ENCODE measurements around the gene CFHR1.
"Not testable (repeated sequence)": the region's sequence is repeated elsewhere in the genome, so short reads cannot be mapped to it uniquely, and the experiment has no call there.

Gene CFHR1

DNA sequence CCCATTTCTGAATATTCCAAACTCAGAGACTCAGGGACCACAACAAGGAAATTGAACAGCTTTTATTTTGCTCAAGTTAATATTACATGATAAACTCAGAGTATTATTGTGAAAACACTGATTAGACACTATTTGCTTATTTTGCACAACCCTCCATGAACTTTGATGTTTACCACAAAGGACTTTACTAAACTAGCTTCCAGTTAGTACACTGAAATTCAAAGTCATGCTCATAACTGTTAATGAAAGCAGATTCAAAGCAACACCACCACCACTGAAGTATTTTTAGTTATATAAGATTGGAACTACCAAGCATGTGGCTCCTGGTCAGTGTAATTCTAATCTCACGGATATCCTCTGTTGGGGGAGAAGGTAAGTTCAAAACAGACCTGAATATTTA is at the start of gene CFHR1:
CFHR1 (plus strand) TSS at position 201 of the 400 bp plus-strand sequence; CDS start at position 315, 114 bp downstream.
- DNase-seq (ENCODE audit: low read depth) = not testable (repeated sequence)

DNA sequence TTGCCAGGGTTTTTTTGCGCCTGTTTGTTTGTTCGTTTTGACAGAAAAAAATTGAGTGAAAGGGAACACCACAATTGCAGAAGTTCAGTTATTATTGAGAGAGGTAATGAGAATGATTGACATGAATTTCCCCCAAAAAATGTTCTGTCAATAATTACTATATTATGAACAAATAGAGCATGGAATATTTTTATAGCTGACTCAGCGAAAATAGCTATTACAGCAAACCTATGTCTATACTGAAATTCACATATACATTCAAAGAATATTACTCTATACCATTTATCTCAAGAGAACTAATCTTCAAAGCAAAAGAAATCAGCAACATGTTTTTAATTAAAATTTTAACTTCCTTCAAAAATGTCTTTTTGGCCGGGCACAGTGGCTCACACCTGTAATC is 49.7 kb upstream of the CFHR1 start:
- not testable (repeated sequence) for DNase-seq (ENCODE audit: low read depth)

DNA sequence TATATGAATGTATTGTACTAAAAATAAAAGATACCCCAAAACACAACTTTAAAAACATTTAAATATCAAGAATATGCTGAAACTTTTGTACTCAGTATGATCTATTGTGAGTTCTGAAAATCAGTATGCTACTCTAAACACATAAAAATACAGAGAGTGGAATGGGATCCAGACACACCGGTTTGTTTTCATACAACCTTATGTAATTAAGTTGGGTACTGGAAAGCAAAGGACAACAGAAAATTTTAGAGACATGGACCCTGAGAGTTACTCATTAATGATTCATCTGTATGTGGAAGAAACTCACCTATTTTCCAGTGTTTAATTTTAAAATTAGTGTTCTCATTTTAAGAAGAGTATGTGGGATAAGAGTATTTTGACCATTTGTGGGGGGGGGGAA is 45.8 kb upstream of the CFHR1 start:
- DNase-seq (ENCODE audit: low read depth) = no peak

GRCh38 chr1:196774175-196774574 is 45.4 kb upstream of the CFHR1 start:
- DNase-seq (ENCODE audit: low read depth) = no peak

- no peak for DNase-seq (ENCODE audit: low read depth)
These were observed 44.9 kb upstream of the CFHR1 start, which contains the start of gene CFHR3 for GRCh38 chr1:196774603-196775002. Gene CFHR3, plus strand, starts transcription at chr1:196774840. Its CDS starts 47 bp downstream, at chr1:196774887.

- DNase-seq (ENCODE audit: low read depth) = no peak
These were observed 41.9 kb upstream of the CFHR1 start for GRCh38 chr1:196777603-196778002.

- peak; percentile 4 for DNase-seq (ENCODE audit: low read depth)
These were observed 40.4 kb upstream of the CFHR1 start for GRCh38 chr1:196779093-196779492.

GRCh38 chr1:196791252-196791651 is 28.3 kb upstream of the CFHR1 start:
- not testable (repeated sequence) for DNase-seq (ENCODE audit: low read depth)

DNA sequence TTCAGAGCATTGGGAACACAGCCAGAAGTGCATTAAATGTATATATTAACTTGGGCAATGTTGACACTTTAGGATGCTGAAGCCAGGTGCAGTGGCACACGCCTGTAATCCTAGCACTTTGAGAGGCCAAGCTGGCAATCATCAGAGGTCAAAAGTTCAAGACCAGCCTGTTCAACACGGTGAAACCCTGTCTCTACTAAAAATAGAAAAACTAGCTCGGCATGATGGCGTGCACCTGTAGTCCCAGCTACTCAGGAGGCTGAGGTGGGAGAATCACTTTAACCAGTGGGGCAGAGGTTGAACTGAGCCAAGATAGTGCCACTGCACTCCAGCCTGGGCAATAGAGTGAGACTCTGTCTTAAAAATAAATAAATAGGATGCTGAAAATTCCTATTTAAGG is 25.4 kb upstream of the CFHR1 start:
- DNase-seq (ENCODE audit: low read depth) = not testable (repeated sequence)

DNA sequence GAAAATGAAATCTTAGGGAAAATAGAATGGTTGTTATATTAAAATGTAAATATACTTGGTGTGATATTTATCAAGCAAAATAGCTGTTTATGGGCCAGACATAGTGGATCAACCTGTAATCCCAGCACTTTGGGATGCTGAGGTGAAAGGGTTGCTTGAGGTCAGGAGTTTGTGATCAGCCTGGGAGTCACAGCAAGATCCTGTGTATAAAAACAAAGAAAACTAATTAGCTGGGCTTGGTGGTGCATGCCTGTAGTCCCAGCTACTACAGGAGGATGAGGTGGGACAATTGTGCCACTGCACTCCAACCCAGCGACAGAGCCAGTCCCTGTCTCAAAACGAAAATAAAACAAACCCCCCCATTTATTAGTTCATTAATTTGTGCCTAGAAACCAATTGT is 21.6 kb upstream of the CFHR1 start:
- DNase-seq (ENCODE audit: low read depth) = no peak

DNA sequence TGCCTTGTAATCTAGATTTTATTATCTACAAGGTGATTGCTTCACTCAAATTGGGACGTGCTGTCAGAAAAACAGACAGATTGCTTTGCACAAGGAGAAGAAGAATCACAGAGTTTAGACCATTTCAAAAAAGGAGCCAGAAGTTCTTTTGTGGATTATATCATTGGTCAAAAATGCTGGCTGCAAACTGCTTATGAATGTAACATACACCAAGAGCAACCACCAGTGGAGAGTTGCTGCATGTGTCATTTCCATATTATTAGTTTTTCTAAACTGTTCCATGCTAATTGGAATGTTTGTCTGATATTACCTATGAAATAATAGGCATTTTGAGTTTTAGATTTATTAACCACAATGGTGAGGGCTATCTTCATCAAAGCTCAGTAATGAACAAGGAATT is 17.6 kb upstream of the CFHR1 start:
- peak; percentile 1 for DNase-seq (ENCODE audit: low read depth)

DNA sequence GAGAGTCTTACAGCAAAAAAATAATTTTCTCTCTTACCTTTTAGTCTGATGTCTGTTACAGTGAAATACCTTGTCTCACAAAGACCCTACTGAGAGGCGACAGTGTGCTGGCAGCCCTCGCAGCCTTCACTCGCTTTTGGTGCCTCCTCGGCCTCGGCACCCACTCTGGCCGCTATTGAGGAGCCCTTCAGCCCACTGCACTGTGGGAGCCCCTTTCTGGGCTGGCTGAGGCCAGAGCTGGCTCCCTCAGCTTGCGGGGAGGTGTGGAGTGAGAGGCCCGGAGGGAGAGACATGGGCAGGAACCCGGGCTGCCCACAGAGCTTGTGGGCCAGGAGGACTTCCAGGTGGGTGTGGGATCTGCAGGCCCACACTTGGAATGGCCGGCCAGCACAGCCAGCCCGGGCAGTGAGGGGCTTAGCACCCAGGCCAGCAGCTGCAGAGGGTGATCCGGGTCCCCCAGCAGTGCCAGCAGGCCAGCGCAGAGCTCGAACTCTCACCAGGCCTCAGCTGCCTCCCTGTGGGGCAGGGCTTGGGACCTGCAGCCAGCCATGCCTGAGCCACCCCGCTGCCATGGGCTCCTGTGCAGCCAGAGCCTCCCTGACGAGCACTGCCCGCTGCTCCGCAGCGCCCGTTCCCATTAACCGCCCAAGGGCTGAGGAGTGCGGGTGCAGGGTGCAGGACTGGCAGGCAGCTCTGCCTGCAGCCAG is 10.8 kb upstream of the CFHR1 start:
- DNase-seq (ENCODE audit: low read depth) = no peak

GRCh38 chr1:196817442-196817841 is 2.1 kb upstream of the CFHR1 start:
- not testable (repeated sequence) for DNase-seq (ENCODE audit: low read depth)

DNA sequence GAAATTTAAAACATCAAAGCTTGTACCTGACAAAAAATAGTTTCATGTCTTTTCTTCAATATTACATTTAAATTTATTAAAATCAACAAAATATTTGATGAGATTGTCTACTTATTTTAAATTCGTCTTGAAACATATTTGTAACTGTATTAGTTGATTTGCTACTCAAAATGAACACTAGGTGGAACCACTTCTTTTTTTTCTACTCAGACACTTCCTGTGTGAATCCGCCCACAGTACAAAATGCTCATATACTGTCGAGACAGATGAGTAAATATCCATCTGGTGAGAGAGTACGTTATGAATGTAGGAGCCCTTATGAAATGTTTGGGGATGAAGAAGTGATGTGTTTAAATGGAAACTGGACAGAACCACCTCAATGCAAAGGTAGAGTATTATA is 8.3 kb downstream of the CFHR1 start:
- DNase-seq (ENCODE audit: low read depth) = peak; percentile 77

GRCh38 chr1:196849613-196850492 is 30.3 kb downstream of the CFHR1 start:
- DNase-seq (ENCODE audit: low read depth) = not testable (repeated sequence)

DNA sequence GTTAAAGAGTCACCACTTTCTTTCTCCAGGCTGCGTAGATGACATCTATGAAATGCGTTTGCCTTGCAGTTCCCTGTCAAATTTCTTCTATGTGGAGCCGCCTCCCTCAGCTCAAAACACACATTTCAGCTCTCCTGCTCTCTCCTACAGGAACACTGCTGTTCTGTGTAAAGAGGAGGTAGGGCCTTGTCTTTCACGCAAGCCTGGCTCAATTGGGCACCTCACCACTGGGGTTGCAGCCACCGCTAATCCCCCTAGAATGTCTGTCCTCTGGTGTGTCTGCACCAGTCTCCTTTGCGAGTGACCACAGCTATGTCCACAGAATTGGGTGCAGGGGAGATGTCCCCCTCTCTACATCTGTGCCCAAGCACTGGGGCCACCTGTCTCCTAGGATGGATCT is 36.5 kb downstream of the CFHR1 start:
- no peak for DNase-seq (ENCODE audit: low read depth)

DNA sequence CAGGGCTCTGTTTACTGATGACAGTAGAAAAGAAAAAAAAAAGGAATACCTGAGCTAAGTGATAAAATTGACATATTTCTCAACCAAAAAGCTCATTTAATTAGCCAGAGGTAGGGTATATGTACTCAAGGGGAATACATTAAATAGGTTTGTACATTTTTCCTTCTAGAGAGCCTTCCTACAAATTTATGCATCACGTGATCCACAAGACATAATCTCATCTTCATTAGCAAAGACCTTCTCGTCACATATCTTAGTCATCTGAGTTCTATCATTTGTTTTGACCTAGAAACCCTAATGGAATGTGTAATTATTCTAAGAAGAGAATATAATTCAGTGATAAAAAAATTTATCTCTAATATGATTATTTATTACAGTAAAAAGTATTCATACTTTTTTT is 37.7 kb downstream of the CFHR1 start:
- DNase-seq (ENCODE audit: low read depth) = no peak

DNA sequence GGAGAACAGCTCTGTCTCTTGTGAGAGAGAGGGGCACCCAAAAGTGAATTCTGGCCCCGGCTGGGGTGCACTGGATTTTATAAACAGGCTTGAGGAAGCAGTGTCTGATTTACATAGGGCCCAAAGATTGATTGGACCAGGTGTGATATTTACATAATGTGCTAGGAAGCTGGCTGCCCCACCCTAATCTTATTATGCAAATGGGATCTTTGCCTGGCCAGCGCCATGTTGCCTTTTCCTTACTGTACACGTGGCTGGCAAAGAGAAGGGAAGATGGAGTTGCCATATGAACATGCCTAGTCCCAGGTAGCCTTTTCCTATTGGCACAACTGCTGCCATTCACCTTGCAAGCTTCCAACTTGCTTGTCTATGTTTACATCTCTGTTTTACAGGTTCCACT is 39.3 kb downstream of the CFHR1 start:
- no peak for DNase-seq (ENCODE audit: low read depth)

- no peak for DNase-seq (ENCODE audit: low read depth)
These were observed 40.9 kb downstream of the CFHR1 start for GRCh38 chr1:196860323-196860884.

DNA sequence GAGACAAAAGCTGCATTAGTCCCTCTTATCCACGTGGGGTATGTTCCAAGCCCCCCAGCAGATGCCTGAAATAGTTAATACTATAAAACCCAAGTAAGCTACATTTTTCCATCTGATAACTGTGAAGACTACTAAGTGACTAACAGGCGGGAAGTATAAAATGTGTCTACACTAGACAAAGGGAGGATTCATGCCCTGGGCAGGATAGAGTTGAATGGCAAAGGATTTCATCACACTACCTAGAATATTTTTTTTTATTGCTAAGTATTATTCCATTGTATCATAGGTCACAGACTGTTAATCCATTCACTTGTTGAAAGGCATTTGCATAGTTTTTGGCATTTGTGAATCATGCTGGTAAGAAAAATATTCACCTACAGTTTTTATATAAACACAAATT is 41.9 kb downstream of the CFHR1 start:
- DNase-seq (ENCODE audit: low read depth) = no peak

GRCh38 chr1:196866974-196867373 is 47.4 kb downstream of the CFHR1 start:
- DNase-seq (ENCODE audit: low read depth) = no peak

- DNase-seq (ENCODE audit: low read depth) = no peak
These were observed 53.9 kb downstream of the CFHR1 start for GRCh38 chr1:196873385-196873784.

DNA sequence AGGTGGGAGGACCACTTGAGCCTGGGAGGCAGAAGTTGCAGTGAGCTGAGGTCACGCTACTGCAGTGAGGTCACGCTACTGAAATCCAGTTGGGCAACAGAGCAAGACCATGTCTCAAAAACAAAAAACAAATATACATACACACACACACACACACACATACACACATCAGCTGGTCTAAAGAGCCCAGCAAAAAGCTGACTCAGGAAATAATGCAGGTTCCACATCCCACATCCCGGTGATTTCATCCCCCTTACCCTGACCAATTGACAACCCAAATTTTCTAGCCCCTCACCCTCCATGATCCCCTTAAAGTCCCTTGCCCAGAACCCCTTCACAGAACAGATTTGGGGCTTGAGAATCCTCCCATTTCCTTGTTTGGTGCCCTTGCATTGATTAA is 56.4 kb downstream of the CFHR1 start:
- no peak for DNase-seq (ENCODE audit: low read depth)
